GM18519 (cell line): ENCODE measurements around the gene NOC2L.

ENCODE experiments used
- ATAC-seq: cut with Tn5 transposase; IDR thresholded peaks from one replicate; pipeline ENCODE4 v1.9.1; 2021; ENCODE audit warnings: mild to moderate bottlenecking, moderate library complexity; ENCODE audit not compliant: unreplicated experiment, low FRiP score

NOC2L gene

GRCh38 chr1:975896-976683 is 17.0 kb upstream of the NOC2L start:
- ATAC-seq: no peak

GRCh38 chr1:975365-975764 is 16.3 kb upstream of the NOC2L start:
- ATAC-seq: no peak

- no peak for ATAC-seq
These were observed 15.8 kb upstream of the NOC2L start for GRCh38 chr1:974687-975328.

GRCh38 chr1:974293-974640 is 15.2 kb upstream of the NOC2L start:
- ATAC-seq: no peak

- no peak for ATAC-seq
These were observed 14.6 kb upstream of the NOC2L start for GRCh38 chr1:973459-974292.

GRCh38 chr1:972726-973458 is 13.8 kb upstream of the NOC2L start:
- ATAC-seq: no peak

GRCh38 chr1:971751-972506 is 12.9 kb upstream of the NOC2L start:
- no peak for ATAC-seq

- no peak for ATAC-seq
These were observed 12.1 kb upstream of the NOC2L start for GRCh38 chr1:970973-971730.

- no peak for ATAC-seq
These were observed 11.4 kb upstream of the NOC2L start for GRCh38 chr1:970242-970972.

GRCh38 chr1:969260-969855 is 10.3 kb upstream of the NOC2L start:
- ATAC-seq: no peak

GRCh38 chr1:967466-968343 is 8.6 kb upstream of the NOC2L start:
- ATAC-seq: no peak

GRCh38 chr1:966704-967300 is 7.7 kb upstream of the NOC2L start:
- ATAC-seq: no peak

GRCh38 chr1:966135-966703 is 7.2 kb upstream of the NOC2L start, which contains the start of gene PLEKHN1:
TSS of gene PLEKHN1 (plus strand) at chr1:966482. CDS start at chr1:966532, 50 bp downstream.
- ATAC-seq: no peak

- ATAC-seq: no peak
These were observed 6.6 kb upstream of the NOC2L start for GRCh38 chr1:965526-966134.

- no peak for ATAC-seq
These were observed 5.9 kb upstream of the NOC2L start for GRCh38 chr1:964691-965525.
